OCI-LY1 (cell line): ENCODE results near the gene TBL1X.

ENCODE experiments used
- CTCF ChIP-seq: fragments of 200-600 bp; sonication (generic), shearing (Covaris generic); IDR thresholded peaks from 2 replicates; pipeline ENCODE4 v1.5.1; 2017; ENCODE audit warnings: mild to moderate bottlenecking, antibody characterized with exemption, low read length, moderate library complexity, mixed read lengths
- EZH2 ChIP-seq: fragments of 200-600 bp; sonication (generic), shearing (Covaris generic); IDR thresholded peaks from 2 replicates; pipeline ENCODE4 v1.8.0; 2017; ENCODE audit warnings: borderline replicate concordance, mixed run types, mild to moderate bottlenecking, antibody characterized with exemption, low read length, moderate library complexity, mixed read lengths

- TF ChIP-seq CTCF (no peak), EZH2 (no peak)
These were observed 11.1 kb downstream of the TBL1X start for GRCh38 chrX:9475984-9476383.
